Tibial nerve (tissue), 4 donors: ENCODE measurements around the gene ASCL5.

Source experiments
- CTCF ChIP-seq, 5 experiments: fragments of 200-600 bp in 3 of 5; fragments of 450-650 bp in 2 of 5; sonication (generic) in 3 of 5; IDR thresholded peaks; one replicate each; pipeline ENCODE4 v1.5.1; 2016 to 2019; ENCODE audit warnings: antibody characterized with exemption in 5 of 5, mild to moderate bottlenecking in 3 of 5, moderate library complexity in 2 of 5
- EP300 ChIP-seq, 2 donors: sonication (generic); formaldehyde crosslinking; IDR thresholded peaks; one replicate each; pipeline ENCODE4 v1.6.1; 2017; ENCODE audit warnings: antibody characterized with exemption in 2 of 2, mild to moderate bottlenecking in 1 of 2
- POLR2A ChIP-seq, 2 donors: fragments of 450-650 bp; IDR thresholded peaks; one replicate each; pipeline ENCODE4 v1.6.1; 2017; ENCODE audit warnings: antibody characterized with exemption in 2 of 2, mild to moderate bottlenecking in 2 of 2, moderate library complexity in 2 of 2

- TF ChIP-seq CTCF (IDR thresholded peaks at IDR 0.05) (no peak), POLR2A (IDR thresholded peaks at IDR 0.05) (no peak), EP300 (IDR thresholded peaks at IDR 0.05) (no peak)
Measured at GRCh38 chr1:201100169-201100930, 26.6 kb downstream of the ASCL5 start.
